ENCODE data around the gene MAMDC2. TPM values are rescaled to one million over a fixed set of nuclear protein-coding genes. Genes with fewer than 3 reads are reported as not detected.

The MAMDC2 gene
- total and polyA plus RNA-seq, 2 of the 4 experiments (the other 2 are of a cell fraction): 5.0 to 5.2 TPM

DNA sequence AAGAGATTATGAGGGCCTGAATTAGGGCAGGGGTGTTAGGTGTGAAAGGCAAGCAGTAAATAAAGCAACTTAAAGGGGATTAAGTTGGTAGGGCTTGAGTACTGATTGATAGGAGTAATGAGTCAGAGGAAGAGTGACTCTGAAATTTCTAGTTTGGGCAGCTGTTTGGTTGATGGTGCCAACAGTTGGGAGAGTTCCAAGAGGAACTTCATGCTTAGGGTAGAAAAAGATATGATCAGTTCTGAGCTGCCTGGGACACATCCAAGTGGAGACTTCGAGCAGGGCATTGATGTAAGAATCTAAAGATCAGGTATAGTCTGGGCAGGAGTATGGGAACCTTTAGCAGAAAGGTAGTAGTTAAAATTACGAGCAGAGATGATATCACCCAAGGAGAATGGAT lies 10.2 kb downstream of the MAMDC2 start:
- no peak overlapping the region for H4K5ac ChIP-seq (ENCODE audit: low read depth, low read length)
- WGBS, 2 experiments (ENCODE audit: extremely low coverage in 2 of 2, insufficient read length in 1 of 2): no CpG with 5 or more reads among the region's 2 CpGs
- no TSS peak for BruUV-seq (replicated peaks)
- no peaks in the 10 kb centered on the region for H3K36me3 ChIP-seq (ENCODE audit: control insufficient read depth, insufficient read depth, low read length)
- no peaks in the 10 kb centered on the region for H4K20me1 ChIP-seq (ENCODE audit: insufficient read depth, low read length)
- no peak overlapping the region for H3K27ac ChIP-seq (ENCODE audit: insufficient read depth, low read length)
- no peaks in the 10 kb centered on the region; the same call in 1 of the 2 replicates for H3K27me3 ChIP-seq (ENCODE audit: control insufficient read depth, insufficient read depth, low read length)
- H2AK5ac ChIP-seq (ENCODE audit: low read depth, low read length): no peak overlapping the region
- H3K4me3 ChIP-seq (ENCODE audit: insufficient read depth, low read depth, low read length): no peak overlapping the region
- peaks cover 3% of the 10 kb centered on the region; the same call in 1 of the 2 replicates for H3K9me1 ChIP-seq (ENCODE audit: insufficient read depth, low read length)
- ChIA-PET CTCF (interaction anchor here (1.0 to 1.2 kb wide), 2 partner anchors 18 to 62 kb away, joined by 3 read pairs; no protein-coding TSS in a partner anchor), POLR2A (ENCODE audit: unreplicated experiment) (no interaction called here)
- H2AFZ ChIP-seq (replicated peaks; ENCODE audit: low read length, poor library complexity): no peak overlapping the region
- no peak overlapping the region for H3K14ac ChIP-seq (replicated peaks; ENCODE audit: low read depth, low read length)
- H2AK9ac ChIP-seq (replicated peaks; ENCODE audit: low read depth, low read length, poor library complexity): no peak overlapping the region
- no peaks in the 10 kb centered on the region for H3K9me3 ChIP-seq (ENCODE audit: control insufficient read depth, insufficient read depth, low read length)
- TF ChIP-seq SMC3 (IDR thresholded peaks at IDR 0.05; ENCODE audit: low read depth, low read length): no peak
- no peak for TF ChIP-seq FOS (IDR thresholded peaks at IDR 0.05; ENCODE audit: low read depth, low read length)
- TF ChIP-seq, protein P1, sequence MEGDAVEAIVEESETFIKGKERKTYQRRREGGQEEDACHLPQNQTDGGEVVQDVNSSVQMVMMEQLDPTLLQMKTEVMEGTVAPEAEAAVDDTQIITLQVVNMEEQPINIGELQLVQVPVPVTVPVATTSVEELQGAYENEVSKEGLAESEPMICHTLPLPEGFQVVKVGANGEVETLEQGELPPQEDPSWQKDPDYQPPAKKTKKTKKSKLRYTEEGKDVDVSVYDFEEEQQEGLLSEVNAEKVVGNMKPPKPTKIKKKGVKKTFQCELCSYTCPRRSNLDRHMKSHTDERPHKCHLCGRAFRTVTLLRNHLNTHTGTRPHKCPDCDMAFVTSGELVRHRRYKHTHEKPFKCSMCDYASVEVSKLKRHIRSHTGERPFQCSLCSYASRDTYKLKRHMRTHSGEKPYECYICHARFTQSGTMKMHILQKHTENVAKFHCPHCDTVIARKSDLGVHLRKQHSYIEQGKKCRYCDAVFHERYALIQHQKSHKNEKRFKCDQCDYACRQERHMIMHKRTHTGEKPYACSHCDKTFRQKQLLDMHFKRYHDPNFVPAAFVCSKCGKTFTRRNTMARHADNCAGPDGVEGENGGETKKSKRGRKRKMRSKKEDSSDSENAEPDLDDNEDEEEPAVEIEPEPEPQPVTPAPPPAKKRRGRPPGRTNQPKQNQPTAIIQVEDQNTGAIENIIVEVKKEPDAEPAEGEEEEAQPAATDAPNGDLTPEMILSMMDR (conservative IDR thresholded peaks at IDR 0.05; ENCODE audit: low read depth, low read length): no peak
- no peak for TF ChIP-seq RFX5 (IDR thresholded peaks at IDR 0.05; ENCODE audit: low read depth, low read length)
- TF ChIP-seq CEBPB (IDR thresholded peaks at IDR 0.05; ENCODE audit: low read depth, low read length): no peak
- no peak for TF ChIP-seq MAZ (IDR thresholded peaks at IDR 0.05; ENCODE audit: borderline replicate concordance, low read depth, low read length)
- TF ChIP-seq POLR2A (IDR thresholded peaks at IDR 0.05; ENCODE audit: low read depth, low read length): no peak
- no peak for TF ChIP-seq CHD1 (IDR thresholded peaks at IDR 0.05; ENCODE audit: low read depth, low read length)
- TF ChIP-seq RAD21 (IDR thresholded peaks at IDR 0.05; ENCODE audit: low read length): no peak
- TF ChIP-seq BHLHE40 (IDR thresholded peaks at IDR 0.05; ENCODE audit: low read depth, low read length): no peak
- TF ChIP-seq, protein P2, sequence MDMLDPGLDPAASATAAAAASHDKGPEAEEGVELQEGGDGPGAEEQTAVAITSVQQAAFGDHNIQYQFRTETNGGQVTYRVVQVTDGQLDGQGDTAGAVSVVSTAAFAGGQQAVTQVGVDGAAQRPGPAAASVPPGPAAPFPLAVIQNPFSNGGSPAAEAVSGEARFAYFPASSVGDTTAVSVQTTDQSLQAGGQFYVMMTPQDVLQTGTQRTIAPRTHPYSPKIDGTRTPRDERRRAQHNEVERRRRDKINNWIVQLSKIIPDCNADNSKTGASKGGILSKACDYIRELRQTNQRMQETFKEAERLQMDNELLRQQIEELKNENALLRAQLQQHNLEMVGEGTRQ (IDR thresholded peaks at IDR 0.05; ENCODE audit: low read depth, low read length): no peak
- TF ChIP-seq NFE2L2 (IDR thresholded peaks at IDR 0.05; ENCODE audit: low read depth, low read length): no peak
- no peak for TF ChIP-seq MXI1 (IDR thresholded peaks at IDR 0.05; ENCODE audit: borderline replicate concordance, low read depth, low read length)
- TF ChIP-seq MAFK (IDR thresholded peaks at IDR 0.05; ENCODE audit: low read depth, low read length): no peak
- TF ChIP-seq RCOR1 (IDR thresholded peaks at IDR 0.05; ENCODE audit: insufficient replicate concordance, low read length): no peak
- TF ChIP-seq, protein P3, sequence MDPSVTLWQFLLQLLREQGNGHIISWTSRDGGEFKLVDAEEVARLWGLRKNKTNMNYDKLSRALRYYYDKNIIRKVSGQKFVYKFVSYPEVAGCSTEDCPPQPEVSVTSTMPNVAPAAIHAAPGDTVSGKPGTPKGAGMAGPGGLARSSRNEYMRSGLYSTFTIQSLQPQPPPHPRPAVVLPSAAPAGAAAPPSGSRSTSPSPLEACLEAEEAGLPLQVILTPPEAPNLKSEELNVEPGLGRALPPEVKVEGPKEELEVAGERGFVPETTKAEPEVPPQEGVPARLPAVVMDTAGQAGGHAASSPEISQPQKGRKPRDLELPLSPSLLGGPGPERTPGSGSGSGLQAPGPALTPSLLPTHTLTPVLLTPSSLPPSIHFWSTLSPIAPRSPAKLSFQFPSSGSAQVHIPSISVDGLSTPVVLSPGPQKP (IDR thresholded peaks at IDR 0.05; ENCODE audit: borderline replicate concordance, low read depth, low read length): no peak
- H4K8ac ChIP-seq (ENCODE audit: low read depth in 2 of 2, low read length in 2 of 2): no peak overlapping the region
- ATAC-seq (ENCODE audit: low read depth) (no peak), DNase-seq (no peak)
- H2BK5ac ChIP-seq (ENCODE audit: low read depth, low read length, poor library complexity, severe bottlenecking): no peak overlapping the region
- in situ Hi-C loops (cut with MboI; ENCODE audit: low sequenced_read_pairs): no loop called here
- H3K79me1 ChIP-seq (ENCODE audit: low read depth in 1 of 2, low read length in 2 of 2): no peaks in the 10 kb centered on the region
- H3K4ac ChIP-seq (ENCODE audit: low read depth, low read length): no peak overlapping the region
- H3K4me1 ChIP-seq (ENCODE audit: control insufficient read depth, insufficient read depth, low read length): peaks cover 6% of the 10 kb centered on the region
- H3K56ac ChIP-seq (ENCODE audit: extremely low read depth, insufficient read depth, low read length): no peak overlapping the region
- no peak overlapping the region for H2BK120ac ChIP-seq (ENCODE audit: low read depth, low read length)
- H2BK20ac ChIP-seq (ENCODE audit: low read depth, low read length): no peak overlapping the region
- H2BK15ac ChIP-seq (ENCODE audit: low read depth, low read length): no peak overlapping the region
- H3K9ac ChIP-seq (ENCODE audit: low read depth, low read length): no peak overlapping the region
- no peak overlapping the region for H3K18ac ChIP-seq (ENCODE audit: low read depth, low read length)
- H3K4me2 ChIP-seq (ENCODE audit: low read depth, low read length): no peak overlapping the region
- H4K91ac ChIP-seq (ENCODE audit: insufficient read depth, low read depth, low read length): no peak overlapping the region
- dilution Hi-C loops (cut with HindIII; ENCODE audit: low sequenced_read_pairs, unreplicated experiment): no loop called here
- intact Hi-C loops (cut with micrococcal nuclease): no loop called here
- no peak overlapping the region for H3K23ac ChIP-seq (ENCODE audit: low read depth, low read length)

All from IMR-90 (cell line).